ENCODE measurements around the gene RAG1. TPM values are rescaled to one million over a fixed set of nuclear protein-coding genes. Genes with fewer than 3 reads are reported as not detected.
A peak's percentile ranks its signal among the peaks of the same experiment; 100 is the strongest.

RAG1 gene
- polyA plus RNA-seq, 1 donor from 2014 or later: 0.16 TPM

DNA sequence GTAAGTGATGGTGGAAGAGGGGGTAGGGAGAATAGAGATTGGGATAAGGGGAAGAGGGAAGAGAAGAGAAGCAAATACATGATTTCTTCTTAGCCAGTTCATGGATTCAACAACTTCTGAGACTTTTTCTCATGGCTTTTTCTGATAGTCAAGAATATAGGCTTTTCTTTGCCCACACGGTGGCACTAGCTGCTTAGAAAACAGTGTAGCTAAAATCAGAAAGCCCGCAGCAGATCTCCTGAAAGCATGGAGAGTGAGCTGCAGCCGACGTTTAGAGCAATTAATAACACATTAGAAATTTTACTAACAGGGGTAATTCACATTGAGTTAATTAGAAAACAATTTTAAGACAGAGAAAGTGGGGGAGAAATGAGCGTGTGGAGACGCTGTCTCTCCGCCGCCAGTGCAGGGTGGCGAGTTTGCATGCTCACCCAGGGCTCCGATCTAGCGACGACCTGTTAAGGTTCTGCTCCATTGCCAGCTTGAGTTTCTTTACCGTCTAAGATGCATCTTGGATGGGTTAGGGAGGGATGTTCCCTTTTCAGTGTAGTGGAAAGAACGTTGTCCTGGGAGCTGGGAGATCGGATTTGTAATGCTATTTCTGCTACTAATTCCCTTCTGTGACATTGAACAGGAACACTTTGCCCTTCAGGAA is 3.3 kb upstream of the RAG1 start:
- no peaks in the 10 kb centered on the region for H3K9me3 ChIP-seq (ENCODE audit: low read length)
- no peak overlapping the region for H2AFZ ChIP-seq (ENCODE audit: low read depth, low read length)
- H3F3A ChIP-seq (ENCODE audit: insufficient read depth, low read length, poor library complexity, severe bottlenecking): no peaks in the 10 kb centered on the region
- H4K20me1 ChIP-seq (ENCODE audit: insufficient read depth): no peaks in the 10 kb centered on the region
- H3K9me2 ChIP-seq (ENCODE audit: insufficient read depth, low read length): no peaks in the 10 kb centered on the region
- H3K27me3 ChIP-seq (ENCODE audit: insufficient read depth, low read depth, low read length): no peaks in the 10 kb centered on the region
- H3K9ac ChIP-seq (ENCODE audit: low read length): no peak overlapping the region
- TF ChIP-seq RAD21 (conservative IDR thresholded peaks at IDR 0.05) (peak; percentile 91), MXI1 (conservative IDR thresholded peaks at IDR 0.05; ENCODE audit: poor library complexity, severe bottlenecking) (no peak), EZH2 (IDR thresholded peaks at IDR 0.05; ENCODE audit: borderline replicate concordance, insufficient read depth, low read length, poor library complexity, severe bottlenecking) (no peak), TAF1 (IDR thresholded peaks at IDR 0.05; ENCODE audit: low read depth) (no peak), SMC3 (conservative IDR thresholded peaks at IDR 0.05; ENCODE audit: poor library complexity) (peak; percentile 89), EP300 (conservative IDR thresholded peaks at IDR 0.05; ENCODE audit: poor library complexity, severe bottlenecking) (no peak), POLR2AphosphoS5 (IDR thresholded peaks at IDR 0.05) (no peak)
- TF ChIP-seq, protein P1, sequence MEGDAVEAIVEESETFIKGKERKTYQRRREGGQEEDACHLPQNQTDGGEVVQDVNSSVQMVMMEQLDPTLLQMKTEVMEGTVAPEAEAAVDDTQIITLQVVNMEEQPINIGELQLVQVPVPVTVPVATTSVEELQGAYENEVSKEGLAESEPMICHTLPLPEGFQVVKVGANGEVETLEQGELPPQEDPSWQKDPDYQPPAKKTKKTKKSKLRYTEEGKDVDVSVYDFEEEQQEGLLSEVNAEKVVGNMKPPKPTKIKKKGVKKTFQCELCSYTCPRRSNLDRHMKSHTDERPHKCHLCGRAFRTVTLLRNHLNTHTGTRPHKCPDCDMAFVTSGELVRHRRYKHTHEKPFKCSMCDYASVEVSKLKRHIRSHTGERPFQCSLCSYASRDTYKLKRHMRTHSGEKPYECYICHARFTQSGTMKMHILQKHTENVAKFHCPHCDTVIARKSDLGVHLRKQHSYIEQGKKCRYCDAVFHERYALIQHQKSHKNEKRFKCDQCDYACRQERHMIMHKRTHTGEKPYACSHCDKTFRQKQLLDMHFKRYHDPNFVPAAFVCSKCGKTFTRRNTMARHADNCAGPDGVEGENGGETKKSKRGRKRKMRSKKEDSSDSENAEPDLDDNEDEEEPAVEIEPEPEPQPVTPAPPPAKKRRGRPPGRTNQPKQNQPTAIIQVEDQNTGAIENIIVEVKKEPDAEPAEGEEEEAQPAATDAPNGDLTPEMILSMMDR (IDR thresholded peaks at IDR 0.05; ENCODE audit: poor library complexity, severe bottlenecking): peak; percentile 88
- TF ChIP-seq, protein P2, sequence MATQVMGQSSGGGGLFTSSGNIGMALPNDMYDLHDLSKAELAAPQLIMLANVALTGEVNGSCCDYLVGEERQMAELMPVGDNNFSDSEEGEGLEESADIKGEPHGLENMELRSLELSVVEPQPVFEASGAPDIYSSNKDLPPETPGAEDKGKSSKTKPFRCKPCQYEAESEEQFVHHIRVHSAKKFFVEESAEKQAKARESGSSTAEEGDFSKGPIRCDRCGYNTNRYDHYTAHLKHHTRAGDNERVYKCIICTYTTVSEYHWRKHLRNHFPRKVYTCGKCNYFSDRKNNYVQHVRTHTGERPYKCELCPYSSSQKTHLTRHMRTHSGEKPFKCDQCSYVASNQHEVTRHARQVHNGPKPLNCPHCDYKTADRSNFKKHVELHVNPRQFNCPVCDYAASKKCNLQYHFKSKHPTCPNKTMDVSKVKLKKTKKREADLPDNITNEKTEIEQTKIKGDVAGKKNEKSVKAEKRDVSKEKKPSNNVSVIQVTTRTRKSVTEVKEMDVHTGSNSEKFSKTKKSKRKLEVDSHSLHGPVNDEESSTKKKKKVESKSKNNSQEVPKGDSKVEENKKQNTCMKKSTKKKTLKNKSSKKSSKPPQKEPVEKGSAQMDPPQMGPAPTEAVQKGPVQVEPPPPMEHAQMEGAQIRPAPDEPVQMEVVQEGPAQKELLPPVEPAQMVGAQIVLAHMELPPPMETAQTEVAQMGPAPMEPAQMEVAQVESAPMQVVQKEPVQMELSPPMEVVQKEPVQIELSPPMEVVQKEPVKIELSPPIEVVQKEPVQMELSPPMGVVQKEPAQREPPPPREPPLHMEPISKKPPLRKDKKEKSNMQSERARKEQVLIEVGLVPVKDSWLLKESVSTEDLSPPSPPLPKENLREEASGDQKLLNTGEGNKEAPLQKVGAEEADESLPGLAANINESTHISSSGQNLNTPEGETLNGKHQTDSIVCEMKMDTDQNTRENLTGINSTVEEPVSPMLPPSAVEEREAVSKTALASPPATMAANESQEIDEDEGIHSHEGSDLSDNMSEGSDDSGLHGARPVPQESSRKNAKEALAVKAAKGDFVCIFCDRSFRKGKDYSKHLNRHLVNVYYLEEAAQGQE (IDR thresholded peaks at IDR 0.05; ENCODE audit: borderline replicate concordance): no peak
- H3K27ac ChIP-seq (ENCODE audit: low read length): no peak overlapping the region
- no peaks in the 10 kb centered on the region for H3K36me3 ChIP-seq (ENCODE audit: insufficient read depth, low read length)
- peak overlapping the region; percentile 46 for H3K4me3 ChIP-seq (ENCODE audit: low read length)
- H3K4me2 ChIP-seq (ENCODE audit: low read length): no peak overlapping the region
- no peaks in the 10 kb centered on the region for H3K79me2 ChIP-seq (replicated peaks; ENCODE audit: insufficient read depth, low read length)

DNA sequence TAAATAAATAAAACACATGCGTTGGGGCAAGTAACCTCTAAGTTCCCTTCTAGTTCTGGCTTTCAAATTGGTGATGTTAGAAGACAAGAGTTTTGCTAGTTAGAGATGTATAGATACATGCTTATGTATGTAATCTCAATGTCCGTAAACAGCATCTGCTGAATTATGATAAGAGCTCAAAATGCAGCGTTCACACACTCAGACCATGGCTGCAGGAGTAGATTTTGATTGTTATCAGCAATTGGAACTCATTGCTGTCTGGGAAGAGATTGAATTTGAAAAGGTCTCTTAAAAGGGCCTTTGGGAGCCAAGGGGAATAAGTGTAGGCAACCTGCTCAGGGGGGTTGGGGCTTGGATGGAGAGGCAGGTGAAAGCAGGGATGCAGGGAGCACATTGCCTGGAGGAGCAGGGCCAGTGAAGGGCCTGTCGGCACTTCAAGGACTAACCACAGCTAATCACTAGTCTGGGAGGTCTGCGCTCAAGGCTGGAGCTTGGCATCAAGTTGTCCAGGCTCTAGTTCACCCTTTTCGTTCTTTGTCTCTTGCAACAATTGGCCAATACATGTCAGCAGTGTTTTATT is 2.7 kb upstream of the RAG1 start:
- Histone ChIP-seq H3K27ac (ENCODE audit: low read length) (no peak overlapping the region), H3K27me3 (ENCODE audit: insufficient read depth, low read depth, low read length) (no peaks in the 10 kb centered on the region), H3K79me2 (replicated peaks; ENCODE audit: insufficient read depth, low read length) (no peaks in the 10 kb centered on the region), H4K20me1 (ENCODE audit: insufficient read depth) (no peaks in the 10 kb centered on the region), H3K9ac (ENCODE audit: low read length) (no peak overlapping the region), H3F3A (ENCODE audit: insufficient read depth, low read length, poor library complexity, severe bottlenecking) (no peaks in the 10 kb centered on the region), H3K36me3 (ENCODE audit: insufficient read depth, low read length) (no peaks in the 10 kb centered on the region), H3K4me3 (ENCODE audit: low read length) (no peak overlapping the region), H2AFZ (ENCODE audit: low read depth, low read length) (no peak overlapping the region), H3K9me3 (ENCODE audit: low read length) (no peaks in the 10 kb centered on the region), H3K4me2 (ENCODE audit: low read length) (no peak overlapping the region), H3K9me2 (ENCODE audit: insufficient read depth, low read length) (no peaks in the 10 kb centered on the region)
- TF ChIP-seq SMC3 (conservative IDR thresholded peaks at IDR 0.05; ENCODE audit: poor library complexity): no peak
- TF ChIP-seq TAF1 (IDR thresholded peaks at IDR 0.05; ENCODE audit: low read depth): no peak
